ENCODE data around the gene NPHS1. TPM values are rescaled to one million over a fixed set of nuclear protein-coding genes. Genes with fewer than 3 reads are reported as not detected.

The NPHS1 gene
- total and polyA plus RNA-seq, 4 donors: under 0.01 TPM; not detected in 3

GRCh38 chr19:35845215-35846037, 6.9 kb downstream of the NPHS1 start:
- no peaks in the 10 kb centered on the region for H3K36me3 ChIP-seq (ENCODE audit: control insufficient read depth in 4 of 4, insufficient read depth in 3 of 4, low read depth in 1 of 4, low read length in 3 of 4)
- 5% methylated on average over 63 of the region's 63 CpGs for WGBS
- H3K9me3 ChIP-seq (ENCODE audit: control insufficient read depth in 4 of 4, low read length in 3 of 4): no peaks in the 10 kb centered on the region
- H3K4me1 ChIP-seq (ENCODE audit: control insufficient read depth in 4 of 4, insufficient read depth in 4 of 4, low read length in 3 of 4): peaks cover 0 to 6% (median 5%) of the 10 kb centered on the region in 4 donors
- H3K9ac ChIP-seq (ENCODE audit: low read depth in 1 of 2, low read length in 2 of 2): no peak overlapping the region
- TF ChIP-seq RXRA (IDR thresholded peaks at IDR 0.05) (no peak), FOXA1 (IDR thresholded peaks at IDR 0.05) (no peak), TAF1 (conservative IDR thresholded peaks at IDR 0.05) (no peak), ATF3 (IDR thresholded peaks at IDR 0.05) (no peak), EGR1 (IDR thresholded peaks at IDR 0.05; ENCODE audit: low read depth in 2 of 2) (no peak), CTCF (IDR thresholded peaks at IDR 0.05; ENCODE audit: low read depth, low read length, missing input control) (no peak), FOXA2 (IDR thresholded peaks at IDR 0.05) (no peak), NR2F2 (IDR thresholded peaks at IDR 0.05) (no peak), YY1 (IDR thresholded peaks at IDR 0.05) (no peak), ZBTB33 (IDR thresholded peaks at IDR 0.05) (no peak), GABPA (IDR thresholded peaks at IDR 0.05 in 1 of 2, conservative IDR thresholded peaks at IDR 0.05 in 1 of 2) (no peak), JUND (IDR thresholded peaks at IDR 0.05) (no peak), RAD21 (IDR thresholded peaks at IDR 0.05) (no peak), HNF4G (IDR thresholded peaks at IDR 0.05) (no peak), HNF4A (conservative IDR thresholded peaks at IDR 0.05) (no peak)
- peaks cover 0 to 11% (median 10%) of the 10 kb centered on the region in 4 donors for H3K27me3 ChIP-seq (ENCODE audit: control insufficient read depth in 4 of 4, insufficient read depth in 4 of 4, low read length in 3 of 4)
- no peak overlapping the region for H3K27ac ChIP-seq (ENCODE audit: low read depth in 1 of 2, low read length in 2 of 2)
- H3K4me3 ChIP-seq (ENCODE audit: low read depth in 1 of 3, low read length in 3 of 3): peak overlapping the region in 2 of 3 donors; percentile 10 to 27
- no peak for DNase-seq (ENCODE audit: low spot score)

- Histone ChIP-seq H3K27ac (ENCODE audit: low read depth in 1 of 2, low read length in 2 of 2) (no peak overlapping the region), H3K4me1 (ENCODE audit: control insufficient read depth in 4 of 4, insufficient read depth in 4 of 4, low read length in 3 of 4) (peaks cover 0 to 6% (median 5%) of the 10 kb centered on the region in 4 donors), H3K27me3 (ENCODE audit: control insufficient read depth in 4 of 4, insufficient read depth in 4 of 4, low read length in 3 of 4) (peaks cover 0 to 11% (median 10%) of the 10 kb centered on the region in 4 donors), H3K36me3 (ENCODE audit: control insufficient read depth in 4 of 4, insufficient read depth in 3 of 4, low read depth in 1 of 4, low read length in 3 of 4) (no peaks in the 10 kb centered on the region), H3K9me3 (ENCODE audit: control insufficient read depth in 4 of 4, low read length in 3 of 4) (no peaks in the 10 kb centered on the region), H3K4me3 (ENCODE audit: low read depth in 1 of 3, low read length in 3 of 3) (peak overlapping the region in 1 of 3 donors; percentile 27), H3K9ac (ENCODE audit: low read depth in 1 of 2, low read length in 2 of 2) (no peak overlapping the region)
- 55% methylated on average over 16 of the region's 16 CpGs for WGBS
- no peak for DNase-seq (ENCODE audit: low spot score)
- TF ChIP-seq RXRA (IDR thresholded peaks at IDR 0.05): no peak
- TF ChIP-seq ZBTB33 (IDR thresholded peaks at IDR 0.05): no peak
- TF ChIP-seq SP1 (IDR thresholded peaks at IDR 0.05): no peak
- no peak for TF ChIP-seq EGR1 (IDR thresholded peaks at IDR 0.05; ENCODE audit: low read depth in 2 of 2)
- TF ChIP-seq FOXA2 (IDR thresholded peaks at IDR 0.05): no peak
- TF ChIP-seq REST (IDR thresholded peaks at IDR 0.05): no peak
- TF ChIP-seq ATF3 (IDR thresholded peaks at IDR 0.05): no peak
- no peak for TF ChIP-seq NR2F2 (IDR thresholded peaks at IDR 0.05)
- no peak for TF ChIP-seq HNF4A (conservative IDR thresholded peaks at IDR 0.05)
- no peak for TF ChIP-seq GABPA (IDR thresholded peaks at IDR 0.05 in 1 of 2, conservative IDR thresholded peaks at IDR 0.05 in 1 of 2)
- no peak for TF ChIP-seq RAD21 (IDR thresholded peaks at IDR 0.05)
- TF ChIP-seq YY1 (IDR thresholded peaks at IDR 0.05): no peak
These were observed 7.7 kb downstream of the NPHS1 start for GRCh38 chr19:35844482-35845214.

All from liver (tissue), 9 donors.